ENCODE data around the gene OTOG.

OTOG gene

GRCh38 chr11:17682848-17683247, 135.8 kb downstream of the OTOG start:
- Histone ChIP-seq H3F3A (ENCODE audit: control insufficient read depth, insufficient read depth) (no peaks in the 10 kb centered on the region), H3K9me2 (replicated peaks; ENCODE audit: control insufficient read depth, low read length) (no peaks in the 10 kb centered on the region), H3K36me3 (ENCODE audit: control insufficient read depth, low read length) (no peaks in the 10 kb centered on the region), H3K4me1 (ENCODE audit: control insufficient read depth, low read length) (no peaks in the 10 kb centered on the region), H3K27ac (ENCODE audit: low read depth, low read length) (no peak overlapping the region), H3K27me3 (ENCODE audit: control insufficient read depth, low read length) (0 out of 2 replicates have a peak, but pooled peaks cover 4% of the 10 kb centered on the region), H3K79me2 (ENCODE audit: control insufficient read depth, low read length) (no peaks in the 10 kb centered on the region), H4K20me1 (ENCODE audit: control insufficient read depth, insufficient read depth, low read depth, low read length) (no peaks in the 10 kb centered on the region), H3K9me3 (ENCODE audit: control insufficient read depth, insufficient read depth, low read length) (no peaks in the 10 kb centered on the region), H3K4me2 (ENCODE audit: low read length) (no peak overlapping the region), H3K4me3 (ENCODE audit: low read length) (no peak overlapping the region)
- TF ChIP-seq CTCF (IDR thresholded peaks at IDR 0.05; ENCODE audit: low read depth, low read length, poor library complexity, severe bottlenecking) (no peak), EZH2phosphoT487 (IDR thresholded peaks at IDR 0.05; ENCODE audit: borderline replicate concordance, low read length) (no peak)

- Histone ChIP-seq H3K4me3 (ENCODE audit: low read length) (no peak overlapping the region), H3K9me2 (replicated peaks; ENCODE audit: control insufficient read depth, low read length) (no peaks in the 10 kb centered on the region), H3K9me3 (ENCODE audit: control insufficient read depth, insufficient read depth, low read length) (no peaks in the 10 kb centered on the region), H3K79me2 (ENCODE audit: control insufficient read depth, low read length) (no peaks in the 10 kb centered on the region), H3F3A (ENCODE audit: control insufficient read depth, insufficient read depth) (no peaks in the 10 kb centered on the region), H3K4me2 (ENCODE audit: low read length) (no peak overlapping the region), H4K20me1 (ENCODE audit: control insufficient read depth, insufficient read depth, low read depth, low read length) (no peaks in the 10 kb centered on the region), H3K27me3 (ENCODE audit: control insufficient read depth, low read length) (0 out of 2 replicates have a peak, but pooled peaks cover 4% of the 10 kb centered on the region), H3K36me3 (ENCODE audit: control insufficient read depth, low read length) (no peaks in the 10 kb centered on the region), H3K4me1 (ENCODE audit: control insufficient read depth, low read length) (no peaks in the 10 kb centered on the region), H3K27ac (ENCODE audit: low read depth, low read length) (no peak overlapping the region)
- no peak for TF ChIP-seq EZH2phosphoT487 (IDR thresholded peaks at IDR 0.05; ENCODE audit: borderline replicate concordance, low read length)
- no peak for TF ChIP-seq CTCF (IDR thresholded peaks at IDR 0.05; ENCODE audit: low read depth, low read length, poor library complexity, severe bottlenecking)
Measured at GRCh38 chr11:17683377-17684161, 136.5 kb downstream of the OTOG start.

GRCh38 chr11:17684550-17684949, 137.5 kb downstream of the OTOG start:
- H4K20me1 ChIP-seq (ENCODE audit: control insufficient read depth, insufficient read depth, low read depth, low read length): no peaks in the 10 kb centered on the region
- H3K9me2 ChIP-seq (replicated peaks; ENCODE audit: control insufficient read depth, low read length): no peaks in the 10 kb centered on the region
- no peak overlapping the region for H3K4me3 ChIP-seq (ENCODE audit: low read length)
- no peak overlapping the region for H3K27ac ChIP-seq (ENCODE audit: low read depth, low read length)
- no peaks in the 10 kb centered on the region for H3K9me3 ChIP-seq (ENCODE audit: control insufficient read depth, insufficient read depth, low read length)
- TF ChIP-seq CTCF (IDR thresholded peaks at IDR 0.05; ENCODE audit: low read depth, low read length, poor library complexity, severe bottlenecking) (no peak), EZH2phosphoT487 (IDR thresholded peaks at IDR 0.05; ENCODE audit: borderline replicate concordance, low read length) (no peak)
- no peaks in the 10 kb centered on the region for H3F3A ChIP-seq (ENCODE audit: control insufficient read depth, insufficient read depth)
- no peaks in the 10 kb centered on the region for H3K79me2 ChIP-seq (ENCODE audit: control insufficient read depth, low read length)
- no peaks in the 10 kb centered on the region for H3K4me1 ChIP-seq (ENCODE audit: control insufficient read depth, low read length)
- H3K36me3 ChIP-seq (ENCODE audit: control insufficient read depth, low read length): no peaks in the 10 kb centered on the region
- H3K4me2 ChIP-seq (ENCODE audit: low read length): no peak overlapping the region
- H3K27me3 ChIP-seq (ENCODE audit: control insufficient read depth, low read length): 0 out of 2 replicates have a peak, but pooled peaks cover 4% of the 10 kb centered on the region

Measured in DOHH2 (cell line).